Epithelial cell of esophagus (primary cell): ENCODE results near the gene ARL4A.
"Not testable (repeated sequence)": the region's sequence is repeated elsewhere in the genome, so short reads cannot be mapped to it uniquely, and the experiment has no call there.

Source experiments
- DNase-seq: peaks from one replicate; pipeline ENCODE4 v3.0.0; 2010; ENCODE audit warnings: low read depth
- H3K4me3 ChIP-seq: 2 replicates; pipeline ENCODE4 v1.5.1; 2011; ENCODE audit warnings: mild to moderate bottlenecking, low read length, control low read depth
- CTCF ChIP-seq: IDR thresholded peaks from 2 replicates; pipeline ENCODE4 v1.5.1; 2011; ENCODE audit warnings: low read depth, mild to moderate bottlenecking, low read length, control low read depth, inconsistent platforms; ENCODE audit not compliant: insufficient read depth; ENCODE audit errors: missing control alignments

Gene ARL4A

GRCh38 chr7:12670743-12671520, 16.5 kb upstream of the ARL4A start:
- TF ChIP-seq CTCF = no peak
- no peak for DNase-seq
- H3K4me3 ChIP-seq = no peak overlapping the region

DNA sequence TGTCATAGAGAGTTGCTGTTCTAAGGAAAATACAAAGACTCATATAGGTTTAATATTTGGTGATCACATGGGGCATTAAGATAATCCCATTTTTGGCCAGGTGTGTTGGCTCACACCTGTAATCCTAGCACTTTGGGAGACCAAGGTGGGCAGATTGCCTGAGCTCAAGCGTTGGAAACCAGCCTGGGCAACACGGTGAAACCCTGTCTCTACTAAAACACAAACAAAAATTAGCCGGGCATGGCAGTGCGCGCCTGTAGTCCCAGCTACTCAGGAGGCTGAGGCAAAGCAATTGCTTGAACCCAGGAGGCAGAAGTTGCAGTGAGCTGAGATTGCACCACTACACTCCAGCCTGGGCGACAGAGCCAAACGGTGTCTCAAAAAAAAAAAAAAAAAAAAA, 14.0 kb upstream of the ARL4A start:
- H3K4me3 ChIP-seq, DNase-seq: not testable (repeated sequence)

- DNase-seq = peak; percentile 75
- no peak for TF ChIP-seq CTCF
- no peak overlapping the region for H3K4me3 ChIP-seq
Observed at GRCh38 chr7:12674053-12674452, 13.4 kb upstream of the ARL4A start.

DNA sequence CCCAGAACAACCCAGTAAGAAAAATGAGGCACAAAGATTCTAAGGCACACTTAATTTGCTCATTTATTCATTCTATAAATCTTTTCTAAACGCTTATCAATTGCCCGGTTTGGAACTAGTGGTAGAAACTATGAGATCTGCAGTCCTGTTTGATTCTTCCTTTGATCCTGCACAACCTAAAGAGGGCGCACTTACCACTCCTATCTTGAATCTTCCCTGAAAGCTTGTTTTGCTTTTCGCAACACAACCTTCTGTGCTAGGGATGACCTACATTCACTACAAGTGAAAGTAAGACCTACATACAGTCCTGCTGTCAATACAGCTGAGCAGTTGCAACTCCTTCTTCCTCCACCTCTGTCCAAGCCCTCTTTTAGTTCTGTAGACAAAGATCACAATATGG, 12.6 kb upstream of the ARL4A start:
- TF ChIP-seq CTCF = peak; percentile 38
- DNase-seq = peak; percentile 59
- no peak overlapping the region for H3K4me3 ChIP-seq

GRCh38 chr7:12683678-12684585, 3.5 kb upstream of the ARL4A start:
- DNase-seq = peak; percentile 29
- H3K4me3 ChIP-seq = no peak overlapping the region
- TF ChIP-seq CTCF = peak; percentile 37

DNA sequence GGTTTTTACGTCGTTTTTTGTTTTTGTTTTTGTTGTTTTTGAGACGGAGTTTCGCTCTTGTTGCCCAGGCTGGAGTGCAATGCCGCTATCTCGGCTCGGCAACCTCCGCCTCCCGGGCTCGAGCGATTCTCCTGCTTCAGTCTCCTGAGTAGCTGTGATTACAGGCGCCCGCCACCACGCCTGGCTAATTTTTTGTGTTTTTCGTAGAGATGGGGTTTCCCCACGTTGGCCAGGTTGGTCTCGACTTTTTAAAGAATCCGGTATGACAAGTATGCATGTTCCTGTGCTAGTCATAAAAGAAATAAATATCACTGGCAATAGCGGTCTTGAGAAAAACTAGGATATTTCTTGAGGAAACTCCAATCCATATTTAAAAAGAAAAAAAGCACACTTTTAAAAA, 2.7 kb upstream of the ARL4A start:
- no peak for DNase-seq
- no peak for TF ChIP-seq CTCF
- no peak overlapping the region for H3K4me3 ChIP-seq

- TF ChIP-seq CTCF = peak; percentile 38
- no peak overlapping the region for H3K4me3 ChIP-seq
- peak; percentile 30 for DNase-seq
Observed at GRCh38 chr7:12685550-12685949, 1.9 kb upstream of the ARL4A start.
